Stimulated activated CD8-positive, alpha-beta memory T cell treated with anti-CD3 and anti-CD28 coated beads, Interleukin-7, amount 100 ng/mL, for 48 hours (primary cell): Measurements from ENCODE around the gene ADARB2.

Experiments
- DNase-seq, 2 donors: peaks; one replicate each; pipeline ENCODE4 v3.0.0-alpha.2; 2020; ENCODE audit warnings: low read depth in 1 of 2; ENCODE audit errors: extremely low read depth in 1 of 2

Gene ADARB2

DNA sequence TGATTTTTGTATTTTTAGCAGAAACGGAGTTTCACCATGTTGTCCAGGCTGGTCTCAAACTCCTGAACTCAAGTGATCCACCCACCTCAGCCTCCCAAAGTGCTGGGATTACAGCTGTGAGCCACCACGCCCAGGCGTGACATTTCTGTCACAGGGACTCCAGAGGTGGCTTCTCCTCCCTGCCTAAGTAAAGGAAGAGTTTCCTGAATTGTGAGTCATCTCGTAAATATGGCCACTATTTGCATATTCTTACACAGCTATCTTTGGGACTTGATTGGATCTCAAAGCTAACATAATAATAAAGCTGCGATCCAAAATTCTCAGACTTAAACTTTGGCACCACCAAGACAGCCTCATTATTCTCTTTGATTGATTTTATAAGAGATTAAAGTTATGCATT, 50.1 kb downstream of the ADARB2 start:
- DNase-seq: no peak

GRCh38 chr10:1686491-1686749, 50.9 kb downstream of the ADARB2 start:
- no peak for DNase-seq

DNA sequence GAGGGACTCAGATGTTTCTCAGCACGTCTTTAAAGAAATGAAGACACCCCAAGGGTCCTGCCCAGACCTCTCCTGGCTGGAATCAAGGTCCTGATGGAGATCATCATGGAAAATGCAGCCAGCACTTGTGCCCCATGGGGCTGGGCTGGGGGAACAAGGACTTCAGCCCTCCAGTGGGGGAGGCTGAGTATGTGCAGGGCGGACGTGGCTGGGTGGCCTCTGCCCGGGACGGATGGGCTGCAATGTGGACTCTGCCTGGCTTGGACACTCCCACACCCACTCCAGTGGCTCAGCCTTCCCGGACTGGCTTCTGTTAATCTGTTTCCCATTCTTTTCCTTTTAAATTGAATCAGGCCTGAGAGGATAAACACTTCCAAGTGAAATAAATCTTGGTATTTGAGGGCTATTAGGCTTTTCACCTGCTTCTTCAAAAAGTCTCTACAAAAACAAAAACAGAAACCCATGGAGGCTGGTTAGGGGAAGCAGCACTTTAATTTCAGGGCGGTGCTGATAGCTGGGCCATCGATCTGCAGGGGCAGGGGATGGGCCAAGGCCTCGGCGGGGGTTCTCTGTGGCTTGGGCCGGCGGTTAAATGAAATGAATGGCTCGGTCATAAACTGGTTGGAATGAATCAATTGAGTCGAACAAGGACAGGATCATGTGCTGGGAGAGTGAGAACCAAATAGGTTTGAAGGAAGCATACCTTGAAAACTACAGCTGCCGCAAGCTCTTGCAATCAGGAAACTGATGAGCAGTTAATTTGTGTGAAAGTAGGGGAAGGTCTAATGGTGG, 51.4 kb downstream of the ADARB2 start:
- DNase-seq: no peak

GRCh38 chr10:1684991-1685390, 52.3 kb downstream of the ADARB2 start:
- no peak for DNase-seq

GRCh38 chr10:1683649-1684048, 53.7 kb downstream of the ADARB2 start:
- no peak for DNase-seq

DNA sequence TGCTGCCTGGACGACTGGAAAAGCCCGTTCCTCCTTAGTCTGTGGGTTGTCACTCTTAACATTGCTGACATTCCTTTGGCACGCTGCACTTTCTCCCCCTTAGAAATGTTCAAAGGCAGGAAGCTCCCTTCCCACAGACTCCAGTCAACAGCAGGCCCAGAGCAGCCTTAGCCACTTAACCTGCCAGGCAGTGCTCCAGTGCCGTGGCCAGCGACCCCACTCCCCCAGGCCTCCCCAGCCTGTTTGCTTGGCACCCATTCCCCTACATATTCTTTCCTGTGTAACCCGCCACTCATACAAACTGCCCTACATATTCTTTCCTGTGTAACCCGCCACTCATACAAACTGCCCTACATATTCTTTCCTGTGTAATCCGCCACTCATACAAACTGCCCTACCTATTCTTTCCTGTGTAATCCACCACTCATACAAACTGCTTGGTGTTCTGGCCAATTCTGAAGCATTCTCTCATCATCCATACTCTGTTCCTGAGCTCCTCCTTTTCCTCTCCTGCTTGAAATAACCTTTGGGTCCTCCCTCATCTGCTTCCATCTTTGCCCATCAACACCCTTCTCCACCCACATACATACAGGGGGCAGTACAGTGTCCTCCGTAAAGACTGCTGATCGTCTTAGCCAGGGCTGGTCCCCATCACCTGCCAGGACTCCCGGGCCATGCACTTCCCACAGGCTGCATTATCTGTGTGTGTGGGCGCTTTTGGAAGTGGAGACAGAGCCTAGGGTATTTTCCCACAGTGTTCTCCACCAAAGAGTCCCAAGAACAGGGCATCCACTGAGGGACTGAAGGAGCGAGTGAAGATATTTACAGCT, 57.3 kb downstream of the ADARB2 start:
- DNase-seq: no peak

DNA sequence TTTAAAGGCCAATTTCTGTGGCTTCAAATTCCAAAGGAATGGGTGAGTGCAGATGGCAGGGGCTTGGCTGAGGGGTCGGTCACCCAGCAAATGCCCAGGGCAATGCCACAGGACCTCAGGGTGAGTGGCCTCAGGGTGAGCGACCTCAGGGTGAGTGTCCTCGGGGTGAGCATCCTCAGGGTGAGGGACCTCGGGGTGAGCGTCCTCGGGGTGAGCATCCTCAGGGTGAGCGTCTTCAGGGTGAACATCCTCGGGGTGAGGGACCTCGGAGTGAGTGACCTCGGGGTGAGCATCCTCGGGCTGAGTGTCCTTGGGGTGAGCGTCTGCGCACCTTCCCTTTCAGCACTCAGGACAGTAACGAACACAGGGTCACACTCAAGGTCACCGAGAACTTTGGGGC, 59.2 kb downstream of the ADARB2 start:
- DNase-seq: no peak

GRCh38 chr10:1677307-1677939, 59.9 kb downstream of the ADARB2 start:
- no peak for DNase-seq

GRCh38 chr10:1674501-1674900, 62.8 kb downstream of the ADARB2 start:
- DNase-seq: no peak

GRCh38 chr10:1673568-1674345, 63.6 kb downstream of the ADARB2 start:
- no peak for DNase-seq

GRCh38 chr10:1672001-1672781, 65.1 kb downstream of the ADARB2 start:
- no peak for DNase-seq

DNA sequence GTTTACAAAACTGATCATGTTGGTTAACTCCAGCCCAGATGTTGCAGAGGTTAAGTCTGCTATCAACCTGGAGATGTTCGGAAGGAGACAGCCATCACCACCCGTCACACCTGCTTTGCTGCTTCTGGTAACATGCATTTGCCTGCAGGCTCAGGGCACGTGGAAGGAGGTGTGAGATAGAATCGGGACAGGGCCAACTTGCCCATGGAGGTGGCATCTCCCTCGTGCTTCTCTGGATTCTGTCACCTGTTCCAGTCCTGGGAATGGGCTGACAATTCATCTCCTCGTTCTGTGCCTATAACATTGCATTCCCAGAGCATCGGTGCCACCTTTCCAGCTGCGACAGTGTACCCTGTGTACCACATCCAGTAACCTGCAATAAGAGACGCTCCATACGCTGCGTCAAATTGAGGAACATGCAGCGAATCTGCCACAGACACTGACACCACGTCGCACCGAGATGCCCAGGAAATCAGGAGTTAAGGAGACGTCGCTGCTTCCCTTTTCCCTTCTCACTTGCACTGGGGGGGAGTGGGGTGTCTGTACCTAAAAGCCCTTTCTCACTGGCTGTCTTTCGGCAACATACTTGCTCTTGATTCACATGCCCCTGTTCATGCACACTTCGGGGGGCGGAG, 65.8 kb downstream of the ADARB2 start:
- DNase-seq: no peak

- no peak for DNase-seq
Observed at GRCh38 chr10:1670541-1671365, 66.6 kb downstream of the ADARB2 start.

- DNase-seq: no peak
Observed at GRCh38 chr10:1669433-1669832, 67.9 kb downstream of the ADARB2 start.

- DNase-seq: no peak
Observed at GRCh38 chr10:1668399-1668798, 68.9 kb downstream of the ADARB2 start.

- no peak for DNase-seq
Observed at GRCh38 chr10:1667392-1667791, 69.9 kb downstream of the ADARB2 start.

DNA sequence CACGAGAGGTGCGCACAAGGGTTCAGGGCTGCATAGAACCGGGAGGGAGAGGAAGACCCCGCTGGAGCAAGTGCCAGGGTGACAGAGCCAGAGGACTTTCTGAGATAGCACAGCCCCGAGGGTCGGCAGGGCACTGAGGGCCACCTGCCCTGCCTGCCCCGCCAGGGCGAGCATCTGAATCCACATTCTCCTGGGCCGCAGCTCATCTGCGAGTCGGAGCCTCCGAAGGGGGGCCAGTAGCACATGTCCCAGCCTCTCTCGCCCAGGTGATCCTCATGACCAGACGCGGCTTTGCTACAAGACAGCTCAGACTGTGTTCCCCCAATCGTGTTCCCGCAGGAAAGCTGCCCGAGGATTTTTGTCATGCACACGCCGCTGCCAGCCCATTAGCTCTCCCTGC, 71.2 kb downstream of the ADARB2 start:
- DNase-seq: no peak

GRCh38 chr10:1665681-1666080, 71.6 kb downstream of the ADARB2 start:
- no peak for DNase-seq

DNA sequence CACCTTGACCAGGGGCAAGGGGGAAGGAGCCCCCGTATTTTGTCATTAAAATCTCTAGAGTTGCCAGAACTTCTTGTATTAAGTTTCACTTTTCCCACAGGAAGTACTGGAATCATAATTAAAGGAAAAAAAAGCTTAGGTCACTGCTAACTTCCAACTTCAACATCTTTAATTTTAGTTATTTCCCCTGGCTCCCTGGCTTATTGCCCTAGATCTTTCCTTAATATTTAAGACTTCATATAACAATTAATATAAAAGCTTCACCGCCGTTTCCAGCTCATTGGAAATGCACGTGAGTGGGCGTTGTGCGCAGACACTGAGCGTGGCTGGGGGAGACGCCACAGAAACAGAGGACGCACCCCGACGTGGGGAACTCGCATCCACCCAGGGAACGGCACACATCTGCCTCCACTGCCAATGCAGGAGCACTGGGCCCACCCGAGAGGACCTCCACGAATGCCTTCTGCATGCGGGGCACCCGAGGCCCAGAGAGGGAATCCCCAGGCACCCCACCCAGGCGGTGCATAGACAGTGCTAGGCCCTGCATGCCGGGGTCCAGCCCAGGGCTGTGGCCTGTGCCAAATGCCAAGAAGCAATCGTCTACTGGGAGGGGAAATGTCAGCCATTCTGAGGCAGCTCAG, 72.2 kb downstream of the ADARB2 start:
- no peak for DNase-seq
